Pons (tissue), 1 donor: Measurements from ENCODE around the gene RNASEH2B.

Source experiments
- DNase-seq: peaks from one replicate; pipeline ENCODE4 v3.0.0-alpha.2; 2016; ENCODE audit warnings: low spot score

RNASEH2B gene, protein sequence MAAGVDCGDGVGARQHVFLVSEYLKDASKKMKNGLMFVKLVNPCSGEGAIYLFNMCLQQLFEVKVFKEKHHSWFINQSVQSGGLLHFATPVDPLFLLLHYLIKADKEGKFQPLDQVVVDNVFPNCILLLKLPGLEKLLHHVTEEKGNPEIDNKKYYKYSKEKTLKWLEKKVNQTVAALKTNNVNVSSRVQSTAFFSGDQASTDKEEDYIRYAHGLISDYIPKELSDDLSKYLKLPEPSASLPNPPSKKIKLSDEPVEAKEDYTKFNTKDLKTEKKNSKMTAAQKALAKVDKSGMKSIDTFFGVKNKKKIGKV

DNA sequence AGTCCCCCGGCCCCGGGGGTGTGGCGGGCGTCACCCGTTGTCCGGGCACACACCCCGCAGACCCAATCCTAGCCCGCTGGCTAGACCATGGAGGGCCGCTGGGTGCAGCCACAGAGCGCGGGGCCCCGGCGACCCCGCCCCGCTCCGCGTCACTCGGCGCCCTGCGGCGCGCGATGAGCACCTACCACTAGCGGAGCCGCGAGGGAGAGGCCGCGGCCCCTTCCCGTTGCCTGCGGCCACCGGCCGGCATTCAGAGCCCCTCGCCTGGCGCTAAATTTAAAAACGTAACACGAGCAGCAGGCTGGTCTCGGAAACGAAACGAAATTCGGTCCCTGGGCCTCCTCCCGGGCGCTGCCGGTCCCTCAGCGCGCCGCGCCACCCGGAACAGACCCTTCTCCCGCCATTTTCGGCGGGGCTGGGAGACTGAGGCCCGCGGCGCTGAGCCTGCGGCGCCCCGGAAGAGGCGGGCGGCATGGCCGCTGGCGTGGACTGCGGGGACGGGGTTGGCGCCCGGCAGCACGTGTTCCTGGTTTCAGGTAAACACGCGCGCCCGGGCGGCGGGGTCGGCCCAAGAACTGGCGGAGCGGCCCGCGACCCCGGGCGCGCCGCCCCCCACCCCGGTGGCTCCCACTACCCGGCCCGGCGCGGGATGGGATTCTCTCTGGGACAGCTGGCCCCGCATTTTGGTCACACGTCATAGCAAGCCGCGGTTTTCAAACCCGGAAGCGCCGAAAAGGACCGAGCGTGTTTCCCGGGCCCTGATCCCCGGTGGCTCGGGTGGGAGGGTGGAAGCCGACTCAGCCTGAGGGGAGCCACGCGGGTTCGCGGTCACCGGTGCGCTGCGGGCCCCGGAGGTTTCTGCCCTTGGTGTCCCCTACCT, at the start of gene RNASEH2B:
Gene RNASEH2B (plus strand): TSS at position 187 of the 880 bp plus-strand sequence. CDS start 286 bp downstream, at position 473.
- DNase-seq = peak; percentile 34

DNA sequence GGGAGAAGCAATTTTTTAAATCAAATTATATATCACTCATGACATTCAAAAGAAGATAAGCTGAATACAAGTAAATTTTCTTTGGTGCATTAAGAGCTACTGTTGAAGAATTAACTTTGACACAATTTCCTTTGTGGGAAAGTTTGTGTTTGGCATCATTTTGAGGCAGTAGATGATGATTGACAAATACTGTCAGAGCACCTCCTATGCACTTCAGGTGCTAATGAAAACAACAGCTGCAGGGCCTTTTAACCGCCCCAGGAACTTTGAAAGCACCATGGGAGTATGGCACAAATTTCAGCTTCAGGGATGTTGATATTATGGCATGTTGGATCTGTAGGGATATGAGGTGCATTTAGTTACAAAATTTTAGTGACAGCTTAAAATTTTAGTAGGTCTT, 45.1 kb upstream of the RNASEH2B start:
- DNase-seq = no peak

DNA sequence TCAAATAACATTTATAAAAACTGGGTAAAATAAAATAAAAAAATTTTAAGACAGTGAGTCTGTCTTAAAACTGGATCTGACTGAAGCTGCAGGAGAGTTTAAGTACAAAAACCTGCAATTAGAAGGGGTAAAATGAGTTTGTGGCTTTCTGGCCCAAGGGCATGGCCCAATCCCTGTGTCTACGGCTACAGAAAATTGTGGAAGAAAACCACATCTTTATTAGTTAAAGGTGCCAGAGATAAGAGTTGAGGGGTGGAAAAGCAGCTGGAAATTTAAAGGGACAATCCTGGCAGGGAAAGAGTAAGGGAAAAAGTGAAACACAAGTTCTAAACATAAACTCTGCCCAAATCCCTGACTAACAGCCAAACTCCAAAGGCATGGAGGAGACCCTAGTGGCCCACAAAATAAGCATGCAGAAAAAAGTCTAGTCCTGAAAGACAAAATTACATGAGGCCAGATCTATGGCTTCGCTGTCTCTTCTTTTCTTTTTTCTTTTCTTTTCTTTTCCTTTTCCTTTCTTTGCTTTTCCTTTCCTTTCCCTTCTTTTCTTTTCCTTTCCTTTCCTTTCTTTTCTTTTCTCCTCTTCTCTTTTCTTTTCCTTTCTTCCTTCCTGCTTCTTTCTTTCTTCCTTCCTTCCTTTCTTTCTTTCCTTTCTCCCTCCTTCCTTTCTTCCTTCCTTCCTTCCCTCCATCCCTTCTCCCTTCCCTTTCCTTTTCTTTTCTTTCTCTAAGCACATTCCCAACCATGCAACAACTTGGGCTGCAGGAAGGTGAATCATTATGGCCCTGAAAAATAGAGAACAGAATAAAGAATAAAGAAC, 42.6 kb upstream of the RNASEH2B start:
- DNase-seq = no peak

DNA sequence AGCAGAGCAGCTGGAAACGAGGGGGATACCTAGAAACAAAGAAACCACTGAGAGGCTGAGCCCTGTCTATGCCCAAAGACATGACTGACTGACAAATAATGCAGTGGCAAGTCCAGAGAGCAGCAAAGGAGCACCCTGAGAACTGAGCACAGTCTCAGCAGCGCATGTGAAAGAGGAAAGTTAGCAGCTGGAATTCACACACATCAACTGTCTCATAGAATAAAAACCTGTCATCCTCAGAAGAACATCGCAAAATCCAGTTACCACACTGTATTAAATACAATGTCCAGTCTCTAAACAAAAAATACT, 42.0 kb upstream of the RNASEH2B start:
- no peak for DNase-seq

DNA sequence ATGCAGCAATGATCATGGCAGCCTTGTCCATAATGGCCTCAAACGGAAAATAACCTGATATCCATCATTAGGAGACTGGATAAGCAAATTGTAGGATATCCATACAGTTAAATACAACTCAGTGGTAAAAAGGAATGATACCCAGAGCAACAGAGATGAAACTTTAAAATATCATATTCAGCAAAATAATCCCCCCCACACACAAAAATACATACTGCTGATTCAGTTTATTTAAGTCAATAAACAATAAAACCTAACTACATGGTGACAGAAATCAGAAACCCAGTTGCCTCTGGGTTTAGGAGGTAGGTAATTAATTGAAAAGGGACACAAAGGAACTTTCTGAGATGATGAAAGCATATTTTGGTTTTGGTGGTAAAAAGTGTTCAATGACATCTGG, 38.2 kb upstream of the RNASEH2B start:
- DNase-seq = no peak

DNA sequence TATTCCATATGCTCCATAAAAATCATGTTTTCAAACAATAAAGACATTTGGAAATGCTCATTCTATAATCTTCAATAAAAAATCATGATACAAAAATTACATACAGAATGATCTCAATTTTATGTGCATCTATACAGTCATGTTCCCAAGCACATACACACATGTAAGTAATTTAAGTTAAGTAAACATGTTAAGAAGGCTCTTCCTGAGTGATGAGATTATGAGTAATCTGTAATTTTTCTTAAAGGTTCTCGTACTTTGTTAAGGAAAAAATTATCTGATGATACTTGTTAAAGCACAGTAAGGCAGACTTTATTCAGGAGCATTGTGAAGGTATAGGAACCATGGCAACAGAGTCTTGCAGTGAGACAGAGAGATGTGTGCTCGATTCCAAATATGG, 36.1 kb upstream of the RNASEH2B start:
- no peak for DNase-seq

DNA sequence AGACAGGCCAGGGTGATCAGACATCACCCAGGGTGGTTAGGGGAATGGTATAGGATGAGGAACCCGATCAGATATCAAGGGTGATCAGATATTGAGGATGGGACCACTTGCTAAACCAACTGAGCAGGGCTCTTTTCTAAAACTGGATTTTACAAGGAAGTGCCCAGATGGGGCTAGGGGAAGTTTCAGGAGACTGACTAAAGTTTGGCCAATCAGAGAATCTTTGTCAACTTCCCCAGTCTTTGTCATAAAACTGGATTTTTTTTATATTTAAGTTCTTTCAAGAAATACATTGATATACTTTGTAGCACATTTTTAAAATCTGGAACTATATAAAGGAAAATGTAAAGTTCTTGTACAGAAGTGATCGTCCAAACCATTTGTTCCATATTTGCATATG, 35.6 kb upstream of the RNASEH2B start:
- no peak for DNase-seq

DNA sequence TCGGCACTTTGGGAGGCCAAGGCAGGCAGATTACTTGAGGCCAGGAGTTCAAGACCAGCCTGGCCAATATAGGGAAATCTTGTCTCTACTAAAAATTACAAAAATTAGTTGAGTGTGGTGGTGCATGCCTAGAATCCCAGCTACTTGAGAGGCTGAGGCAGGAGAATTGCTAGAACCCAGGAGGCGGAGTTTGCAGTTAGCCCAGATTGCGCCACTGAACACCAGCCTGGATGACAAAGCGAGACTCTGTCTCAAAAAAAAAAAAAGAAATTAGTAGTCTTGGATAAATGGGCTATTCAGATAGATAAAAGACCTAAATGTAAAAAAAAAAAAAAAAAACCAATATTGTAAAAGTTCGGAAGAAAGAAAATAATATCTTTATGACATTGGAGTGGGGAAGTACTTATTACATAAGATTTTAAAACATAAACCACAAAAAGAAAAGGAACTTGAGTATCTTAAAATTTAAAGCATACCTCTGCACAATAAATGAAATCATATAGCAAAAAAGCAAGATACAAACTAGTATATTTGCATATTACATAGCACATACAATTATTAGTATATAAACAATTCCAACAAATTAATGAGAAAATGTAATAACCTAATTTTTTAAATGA, 26.7 kb upstream of the RNASEH2B start:
- no peak for DNase-seq

DNA sequence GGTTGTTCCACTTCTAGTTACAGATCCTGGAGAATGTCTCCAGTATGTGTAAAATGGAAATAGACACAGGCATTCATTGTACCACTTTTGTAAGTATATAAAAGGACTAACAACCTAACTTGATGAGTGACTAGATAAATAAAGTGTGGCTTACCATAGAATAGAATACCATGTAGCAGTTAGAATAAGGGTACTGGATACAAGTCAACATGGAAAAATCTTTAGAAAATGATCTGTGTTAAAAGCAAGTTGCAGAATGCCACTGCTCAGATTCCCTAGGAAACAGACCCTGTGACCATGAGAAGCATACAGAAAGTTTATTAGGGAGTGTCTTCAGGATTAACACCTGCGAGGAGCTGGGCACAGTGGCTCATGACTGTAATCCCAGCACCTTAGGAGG, 25.9 kb upstream of the RNASEH2B start:
- no peak for DNase-seq

DNA sequence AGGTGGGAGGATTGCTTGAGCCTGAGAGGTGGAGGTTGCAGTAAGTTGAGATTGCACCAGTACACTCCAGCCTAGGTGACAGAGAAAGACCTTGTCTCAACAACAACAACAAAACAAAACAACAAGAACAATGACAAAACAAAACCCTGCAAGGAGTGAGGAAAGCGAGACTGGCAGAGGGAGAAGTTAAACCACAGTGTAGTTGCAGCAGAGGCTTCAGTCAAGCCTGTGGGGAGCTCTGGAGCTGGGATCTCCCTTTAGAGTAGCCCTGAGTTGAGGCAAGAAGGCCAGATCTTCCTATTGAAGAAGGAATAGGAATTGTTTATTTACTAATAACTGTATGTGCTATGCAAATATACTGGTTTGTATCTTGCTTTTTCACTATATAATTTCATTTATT, 25.3 kb upstream of the RNASEH2B start:
- DNase-seq = no peak

DNA sequence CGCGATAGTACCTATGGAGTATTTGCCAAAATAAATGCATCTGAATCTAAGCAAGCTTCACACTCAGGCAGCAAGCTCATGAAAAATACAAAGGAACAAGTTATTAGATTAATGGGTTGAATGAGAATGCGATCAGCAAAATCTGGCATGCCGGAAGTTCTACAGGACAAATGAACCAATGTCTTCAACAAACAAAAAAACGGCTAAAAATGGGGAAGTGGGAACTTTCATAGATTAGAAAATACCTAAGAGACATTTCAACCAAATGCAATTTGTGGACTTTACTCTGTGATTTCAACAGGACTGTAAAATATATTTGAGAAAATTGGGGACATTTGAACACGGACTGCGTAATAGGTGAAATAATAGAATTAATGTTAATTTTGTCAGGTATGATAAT, 22.4 kb upstream of the RNASEH2B start:
- DNase-seq = no peak

DNA sequence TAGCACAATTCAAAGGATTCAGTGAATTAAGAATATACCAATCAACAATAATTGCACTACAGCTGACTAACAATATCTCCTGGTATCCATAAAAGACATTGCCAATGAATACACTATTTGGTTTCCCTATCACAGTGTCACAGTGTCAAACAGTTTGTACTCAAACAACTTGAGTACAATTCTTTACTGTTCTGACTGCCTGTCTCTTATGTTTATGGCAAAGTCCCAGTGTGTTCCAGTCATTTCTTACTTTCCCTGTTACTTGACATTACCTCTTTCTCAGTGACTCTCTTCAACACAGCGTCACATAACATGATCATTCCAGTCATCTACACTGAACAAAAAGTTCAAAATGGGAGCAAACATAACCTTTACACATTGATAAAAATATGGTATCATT, 21.2 kb upstream of the RNASEH2B start:
- no peak for DNase-seq

DNA sequence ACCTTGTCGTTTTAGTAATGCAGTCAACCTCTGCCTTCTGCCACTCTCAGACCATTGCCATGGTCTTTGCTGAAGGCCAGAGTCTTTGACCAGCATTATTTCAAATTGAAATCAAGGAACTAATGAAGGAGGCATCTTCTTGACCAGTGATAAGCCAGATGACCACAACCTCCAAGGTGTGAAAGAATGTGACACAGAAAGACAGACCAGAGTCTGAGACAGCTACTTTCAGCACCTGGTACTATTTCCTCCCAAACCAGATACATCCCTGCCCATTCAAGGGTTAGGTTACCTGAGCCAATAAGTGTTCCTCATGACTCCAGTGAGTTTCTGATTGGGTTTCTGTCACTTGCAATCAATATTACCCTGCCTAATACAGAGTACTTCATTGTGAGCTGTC, 20.3 kb upstream of the RNASEH2B start:
- DNase-seq = no peak

DNA sequence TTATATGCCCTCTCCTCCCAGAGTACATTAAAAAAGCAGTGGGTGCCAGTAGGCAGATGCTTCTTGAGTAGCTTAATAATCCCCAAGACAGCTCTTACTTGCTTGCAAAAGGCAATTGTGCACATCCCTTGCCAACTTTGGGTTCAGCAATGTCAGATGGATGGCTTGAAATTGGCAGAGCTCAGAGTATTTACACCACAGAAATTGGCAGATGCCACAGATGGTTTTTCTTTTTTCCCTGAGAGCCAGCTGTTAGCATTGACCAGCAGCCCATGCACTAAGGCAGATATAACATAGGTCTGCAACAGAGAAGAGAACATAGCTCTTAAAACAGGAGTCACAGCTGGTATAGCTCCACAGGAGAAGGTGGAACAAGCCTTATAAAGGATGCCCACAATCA, 18.4 kb upstream of the RNASEH2B start:
- DNase-seq = no peak

DNA sequence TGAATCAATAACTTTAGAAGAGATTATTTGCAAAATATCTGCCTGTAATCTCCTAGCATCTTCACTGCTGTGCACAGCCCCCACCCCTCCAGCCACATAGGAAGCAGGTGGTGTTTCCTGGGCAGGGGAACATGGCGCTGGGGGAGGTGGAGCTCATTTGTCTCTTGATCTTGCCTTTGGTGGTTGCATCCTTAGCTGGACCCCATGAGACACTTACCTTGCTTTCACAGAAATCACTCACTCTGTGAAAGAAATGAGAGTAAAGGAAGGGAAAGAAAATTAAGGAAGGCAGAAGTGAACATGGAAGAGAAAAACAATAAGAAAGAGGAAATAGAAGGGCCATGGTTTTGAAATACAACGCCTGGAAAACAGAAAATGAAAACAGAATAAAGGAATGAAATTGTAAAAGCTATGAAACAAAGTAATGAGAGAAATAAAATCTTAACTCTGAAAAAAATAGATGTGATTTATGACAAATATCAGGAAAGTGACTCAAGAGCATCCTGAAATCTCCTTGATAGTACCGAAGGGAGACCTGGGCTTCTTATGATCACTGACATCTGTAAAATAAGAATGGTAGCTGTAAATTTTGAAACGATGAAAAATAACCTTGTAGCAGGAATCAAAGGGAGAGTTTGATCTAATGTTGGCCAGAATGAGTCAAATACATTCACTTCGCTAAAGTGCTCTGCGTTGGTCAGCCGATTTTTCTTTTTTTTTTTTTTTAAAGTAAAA, 17.2 kb upstream of the RNASEH2B start:
- DNase-seq = no peak

DNA sequence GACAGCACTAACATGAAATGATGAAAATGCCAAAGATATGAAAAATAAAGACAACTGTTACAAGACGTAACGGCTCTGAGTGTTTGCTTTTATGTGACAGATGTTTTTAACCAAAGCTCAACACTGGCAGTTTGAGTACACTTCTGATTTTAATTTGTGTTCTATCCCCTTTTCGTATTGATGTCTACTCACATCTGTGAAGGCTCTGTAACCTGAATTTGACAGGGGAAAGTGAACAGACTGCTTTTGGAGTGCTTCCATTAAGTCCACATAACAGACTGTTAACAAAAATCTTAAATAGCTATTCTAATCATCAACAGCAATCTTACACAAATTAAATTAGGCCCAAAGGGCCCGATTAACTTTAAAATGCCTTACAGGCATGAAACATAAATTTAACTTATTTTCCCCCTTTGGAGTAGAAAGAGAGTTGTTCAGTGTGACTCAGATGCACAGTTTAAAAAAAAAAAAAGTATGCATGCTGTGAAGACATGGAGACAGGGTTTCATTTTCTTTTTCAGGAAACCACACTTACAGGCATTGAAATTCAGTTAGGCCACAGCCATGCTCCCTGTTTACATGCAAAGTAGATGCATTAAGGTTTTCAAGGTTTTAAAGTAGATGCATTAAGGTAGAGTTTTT, 16.3 kb upstream of the RNASEH2B start:
- no peak for DNase-seq

DNA sequence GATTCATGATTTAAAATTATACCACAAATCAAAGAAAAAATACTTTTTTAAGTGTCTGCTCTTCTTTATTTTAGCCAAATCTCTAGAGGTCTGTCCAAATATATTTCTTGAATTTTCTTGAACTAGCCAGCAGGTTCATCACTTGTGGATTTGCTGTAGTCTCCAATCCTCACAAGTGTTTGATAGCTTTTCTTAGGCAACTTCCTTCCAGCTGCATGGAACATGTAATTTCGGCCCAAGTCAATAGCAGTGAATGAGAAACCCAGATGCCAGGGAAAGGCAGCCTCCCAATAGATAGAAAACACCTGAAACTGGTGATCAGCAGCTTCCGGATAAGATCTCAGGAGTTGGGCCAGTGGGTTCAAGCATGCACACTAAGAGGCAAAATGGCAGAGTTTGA, 15.6 kb upstream of the RNASEH2B start:
- DNase-seq = no peak

DNA sequence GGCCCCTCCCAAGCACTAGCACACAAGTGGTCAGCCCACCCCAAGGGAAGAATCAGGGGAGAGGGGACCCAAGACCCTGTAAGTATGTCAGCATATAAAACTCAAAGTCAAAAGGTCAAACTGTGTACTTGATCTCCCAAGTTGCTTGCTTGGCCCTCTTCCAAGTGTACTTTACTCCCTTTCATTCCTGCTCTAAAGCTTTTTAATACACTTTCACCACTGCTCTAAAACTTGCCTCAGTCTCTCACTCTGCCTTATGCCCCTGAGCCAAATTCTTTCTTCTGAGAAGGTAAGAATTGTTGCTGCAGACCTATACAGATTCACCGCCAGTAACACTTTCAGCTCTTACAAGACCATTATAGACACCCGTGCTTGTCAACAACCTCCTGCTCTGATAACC, 15.1 kb upstream of the RNASEH2B start:
- no peak for DNase-seq

DNA sequence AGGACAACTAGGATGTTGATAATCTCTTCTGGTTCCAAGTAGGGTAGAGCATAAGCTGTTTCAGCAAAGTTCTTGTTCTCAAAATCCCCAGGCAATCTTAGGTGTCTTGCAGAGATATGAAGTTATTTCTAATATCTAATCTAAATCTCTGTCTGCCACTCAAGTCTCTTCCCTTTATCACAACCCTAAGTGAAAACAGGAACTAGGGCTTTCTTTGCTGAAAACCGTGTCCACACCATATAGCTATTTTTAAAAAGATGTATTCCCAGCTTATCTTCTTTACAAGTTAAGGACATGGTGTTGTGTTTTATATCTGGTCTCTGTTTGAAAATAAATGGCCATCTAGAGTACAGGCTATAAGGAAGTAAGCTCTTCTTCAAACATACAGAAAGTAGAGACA, 11.3 kb upstream of the RNASEH2B start:
- no peak for DNase-seq

DNA sequence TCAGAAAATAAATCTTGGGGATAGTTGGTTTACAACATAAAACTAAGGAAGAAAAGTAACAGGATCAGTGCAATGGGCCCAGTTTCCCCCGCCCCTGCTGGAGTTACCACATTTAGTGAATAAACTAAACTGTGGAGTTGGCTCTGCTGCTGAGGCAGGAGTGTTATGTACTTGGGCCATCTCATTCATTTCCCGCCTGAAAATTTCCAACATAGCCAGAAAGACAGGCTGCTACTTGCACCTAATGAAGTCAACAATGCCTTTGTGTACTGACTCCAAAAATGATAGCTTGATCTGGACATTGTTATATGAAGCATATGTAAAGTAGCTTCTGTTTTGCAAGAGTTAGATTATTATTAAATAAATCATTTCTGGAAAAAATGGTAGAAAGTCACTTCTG, 7.9 kb upstream of the RNASEH2B start:
- no peak for DNase-seq

DNA sequence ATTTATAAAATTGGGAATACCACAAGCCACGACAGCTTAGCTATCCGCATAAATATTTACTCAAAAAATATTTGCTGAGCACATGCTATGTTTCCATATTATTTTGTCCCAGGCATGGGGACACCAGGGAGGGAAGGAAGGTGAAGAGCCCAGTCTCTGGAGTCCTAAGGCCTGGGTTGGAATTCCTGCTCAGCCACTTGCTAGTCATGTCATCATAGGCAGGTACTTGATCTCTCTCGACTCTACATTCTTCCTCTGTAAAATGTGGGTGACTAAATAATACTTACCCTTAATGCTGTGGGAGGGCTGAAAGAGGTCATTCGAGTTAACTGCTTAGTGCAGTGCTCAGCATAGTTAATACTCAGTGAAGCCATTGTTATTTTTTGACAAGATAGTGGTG, 4.3 kb upstream of the RNASEH2B start:
- no peak for DNase-seq
